ENCODE results near the gene ADGRF5. TPM values are rescaled to one million over a fixed set of nuclear protein-coding genes. Genes with fewer than 3 reads are reported as not detected.

The ADGRF5 gene
- total RNA-seq, 1 donor: under 0.01 TPM

- DNase-seq (ENCODE audit: low read depth in 2 of 3, low spot score in 2 of 3): no peak
These were observed 12.0 kb upstream of the ADGRF5 start for GRCh38 chr6:46933751-46934150.

GRCh38 chr6:46932526-46933319 is 11.0 kb upstream of the ADGRF5 start:
- no peak for DNase-seq (ENCODE audit: low read depth in 2 of 3, low spot score in 2 of 3)

GRCh38 chr6:46931416-46931815 is 9.7 kb upstream of the ADGRF5 start:
- no peak for DNase-seq (ENCODE audit: low read depth in 2 of 3, low spot score in 2 of 3)

- no peak for DNase-seq (ENCODE audit: low read depth in 2 of 3, low spot score in 2 of 3)
These were observed 8.6 kb upstream of the ADGRF5 start for GRCh38 chr6:46930331-46930730.

GRCh38 chr6:46927066-46927465 is 5.3 kb upstream of the ADGRF5 start:
- DNase-seq (ENCODE audit: low read depth in 2 of 3, low spot score in 2 of 3): no peak

- no peak for DNase-seq (ENCODE audit: low read depth in 2 of 3, low spot score in 2 of 3)
These were observed 4.7 kb upstream of the ADGRF5 start for GRCh38 chr6:46926481-46926880.

- DNase-seq (ENCODE audit: low read depth in 2 of 3, low spot score in 2 of 3): no peak
These were observed 4.0 kb upstream of the ADGRF5 start for GRCh38 chr6:46925563-46926253.

- no peak for DNase-seq (ENCODE audit: low read depth in 2 of 3, low spot score in 2 of 3)
These were observed 1.7 kb upstream of the ADGRF5 start for GRCh38 chr6:46923476-46923875.

GRCh38 chr6:46921059-46921458 is 679 bp downstream of the ADGRF5 start:
- DNase-seq (ENCODE audit: low read depth in 2 of 3, low spot score in 2 of 3): no peak

GRCh38 chr6:46918806-46919205 is 2.9 kb downstream of the ADGRF5 start:
- no peak for DNase-seq (ENCODE audit: low read depth in 2 of 3, low spot score in 2 of 3)

- no peak for DNase-seq (ENCODE audit: low read depth in 2 of 3, low spot score in 2 of 3)
These were observed 4.7 kb downstream of the ADGRF5 start for GRCh38 chr6:46917002-46917545.

- no peak for DNase-seq (ENCODE audit: low read depth in 2 of 3, low spot score in 2 of 3)
These were observed 5.9 kb downstream of the ADGRF5 start for GRCh38 chr6:46915866-46916265.

GRCh38 chr6:46915380-46915779 is 6.4 kb downstream of the ADGRF5 start:
- DNase-seq (ENCODE audit: low read depth in 2 of 3, low spot score in 2 of 3): no peak

GRCh38 chr6:46914279-46914810 is 7.4 kb downstream of the ADGRF5 start:
- DNase-seq (ENCODE audit: low read depth in 2 of 3, low spot score in 2 of 3): no peak

- DNase-seq (ENCODE audit: low read depth in 2 of 3, low spot score in 2 of 3): no peak
These were observed 12.4 kb downstream of the ADGRF5 start for GRCh38 chr6:46909371-46909770.

GRCh38 chr6:46906776-46907175 is 15.0 kb downstream of the ADGRF5 start:
- DNase-seq (ENCODE audit: low read depth in 2 of 3, low spot score in 2 of 3): no peak

GRCh38 chr6:46904117-46904516 is 17.6 kb downstream of the ADGRF5 start:
- DNase-seq (ENCODE audit: low read depth in 2 of 3, low spot score in 2 of 3): no peak

GRCh38 chr6:46903175-46903574 is 18.6 kb downstream of the ADGRF5 start:
- DNase-seq (ENCODE audit: low read depth in 2 of 3, low spot score in 2 of 3): no peak

GRCh38 chr6:46901882-46902314 is 19.8 kb downstream of the ADGRF5 start:
- no peak for DNase-seq (ENCODE audit: low read depth in 2 of 3, low spot score in 2 of 3)

- DNase-seq (ENCODE audit: low read depth in 2 of 3, low spot score in 2 of 3): peak in 1 of 3 donors; percentile 14
These were observed 21.5 kb downstream of the ADGRF5 start for GRCh38 chr6:46900266-46900665.

- DNase-seq (ENCODE audit: low read depth in 2 of 3, low spot score in 2 of 3): no peak
These were observed 22.1 kb downstream of the ADGRF5 start for GRCh38 chr6:46899659-46900058.

GRCh38 chr6:46898006-46898405 is 23.7 kb downstream of the ADGRF5 start:
- DNase-seq (ENCODE audit: low read depth in 2 of 3, low spot score in 2 of 3): no peak
